ENCODE measurements around the gene RAB31.

The RAB31 gene

DNA sequence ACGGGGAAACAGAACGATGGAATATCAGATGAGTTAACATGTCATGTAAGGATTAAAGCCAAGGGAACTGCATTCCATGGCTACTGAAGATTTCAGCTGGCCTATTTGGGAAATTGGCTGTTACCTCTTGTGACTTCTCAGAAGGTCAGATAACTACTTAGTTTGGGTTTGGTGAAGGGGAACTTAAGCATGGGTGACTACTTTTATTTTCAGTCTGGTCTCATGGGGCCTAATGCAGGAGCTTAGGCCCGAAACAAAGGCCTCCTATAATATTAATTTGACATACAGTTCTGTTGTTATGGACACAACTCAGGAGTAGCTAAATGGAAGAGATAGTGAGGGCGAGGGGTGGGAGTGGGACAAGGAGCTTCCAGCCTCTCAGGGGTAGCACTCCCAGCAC is 133.7 kb downstream of the RAB31 start:
- TF ChIP-seq, protein P1, sequence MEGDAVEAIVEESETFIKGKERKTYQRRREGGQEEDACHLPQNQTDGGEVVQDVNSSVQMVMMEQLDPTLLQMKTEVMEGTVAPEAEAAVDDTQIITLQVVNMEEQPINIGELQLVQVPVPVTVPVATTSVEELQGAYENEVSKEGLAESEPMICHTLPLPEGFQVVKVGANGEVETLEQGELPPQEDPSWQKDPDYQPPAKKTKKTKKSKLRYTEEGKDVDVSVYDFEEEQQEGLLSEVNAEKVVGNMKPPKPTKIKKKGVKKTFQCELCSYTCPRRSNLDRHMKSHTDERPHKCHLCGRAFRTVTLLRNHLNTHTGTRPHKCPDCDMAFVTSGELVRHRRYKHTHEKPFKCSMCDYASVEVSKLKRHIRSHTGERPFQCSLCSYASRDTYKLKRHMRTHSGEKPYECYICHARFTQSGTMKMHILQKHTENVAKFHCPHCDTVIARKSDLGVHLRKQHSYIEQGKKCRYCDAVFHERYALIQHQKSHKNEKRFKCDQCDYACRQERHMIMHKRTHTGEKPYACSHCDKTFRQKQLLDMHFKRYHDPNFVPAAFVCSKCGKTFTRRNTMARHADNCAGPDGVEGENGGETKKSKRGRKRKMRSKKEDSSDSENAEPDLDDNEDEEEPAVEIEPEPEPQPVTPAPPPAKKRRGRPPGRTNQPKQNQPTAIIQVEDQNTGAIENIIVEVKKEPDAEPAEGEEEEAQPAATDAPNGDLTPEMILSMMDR (IDR thresholded peaks at IDR 0.05; ENCODE audit: low read depth, low read length): no peak
- no peak overlapping the region for H3K4me3 ChIP-seq (ENCODE audit: low read depth, low read length)

DNA sequence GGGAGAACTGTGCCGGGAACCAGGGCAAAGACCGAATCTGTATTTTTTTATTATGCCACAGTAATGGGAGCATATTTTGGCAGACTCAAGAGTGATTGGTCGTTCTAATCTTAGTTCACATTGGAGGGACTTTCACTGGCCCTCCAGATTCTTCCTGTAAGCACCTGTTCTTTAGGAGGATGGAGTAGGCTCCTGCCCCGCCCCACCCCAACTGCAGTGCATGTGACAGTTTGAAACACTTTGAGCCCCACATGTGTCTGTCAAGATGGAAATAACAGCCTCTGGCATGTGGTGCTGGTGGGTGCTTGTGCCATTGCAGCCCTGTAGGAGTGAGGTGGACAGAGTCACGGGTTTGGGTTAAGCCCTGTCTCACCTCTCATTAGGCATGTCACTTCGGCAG is 134.3 kb downstream of the RAB31 start:
- H3K4me3 ChIP-seq (ENCODE audit: low read depth, low read length): no peak overlapping the region
- TF ChIP-seq, protein P1 (IDR thresholded peaks at IDR 0.05; ENCODE audit: low read depth, low read length): no peak

DNA sequence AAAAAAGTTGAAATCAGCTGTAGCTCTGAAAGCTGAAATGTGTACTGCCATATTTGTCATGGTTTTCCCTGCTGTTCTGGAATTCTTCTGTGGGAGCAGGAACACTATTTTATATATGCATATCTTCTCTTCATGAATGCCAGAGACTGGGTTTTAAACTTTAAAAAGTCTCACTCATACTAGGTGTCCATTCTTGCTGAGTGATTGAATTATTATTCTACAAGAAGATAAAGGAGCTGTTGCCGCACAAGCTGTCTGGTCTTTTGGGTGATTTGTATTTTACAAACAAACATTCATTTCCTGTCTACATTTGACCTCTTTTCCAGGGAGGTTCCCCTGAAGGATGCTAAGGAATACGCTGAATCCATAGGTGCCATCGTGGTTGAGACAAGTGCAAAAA is 137.2 kb downstream of the RAB31 start:
- no peak overlapping the region for H3K4me3 ChIP-seq (ENCODE audit: low read depth, low read length)
- TF ChIP-seq, protein P1 (IDR thresholded peaks at IDR 0.05; ENCODE audit: low read depth, low read length): no peak

DNA sequence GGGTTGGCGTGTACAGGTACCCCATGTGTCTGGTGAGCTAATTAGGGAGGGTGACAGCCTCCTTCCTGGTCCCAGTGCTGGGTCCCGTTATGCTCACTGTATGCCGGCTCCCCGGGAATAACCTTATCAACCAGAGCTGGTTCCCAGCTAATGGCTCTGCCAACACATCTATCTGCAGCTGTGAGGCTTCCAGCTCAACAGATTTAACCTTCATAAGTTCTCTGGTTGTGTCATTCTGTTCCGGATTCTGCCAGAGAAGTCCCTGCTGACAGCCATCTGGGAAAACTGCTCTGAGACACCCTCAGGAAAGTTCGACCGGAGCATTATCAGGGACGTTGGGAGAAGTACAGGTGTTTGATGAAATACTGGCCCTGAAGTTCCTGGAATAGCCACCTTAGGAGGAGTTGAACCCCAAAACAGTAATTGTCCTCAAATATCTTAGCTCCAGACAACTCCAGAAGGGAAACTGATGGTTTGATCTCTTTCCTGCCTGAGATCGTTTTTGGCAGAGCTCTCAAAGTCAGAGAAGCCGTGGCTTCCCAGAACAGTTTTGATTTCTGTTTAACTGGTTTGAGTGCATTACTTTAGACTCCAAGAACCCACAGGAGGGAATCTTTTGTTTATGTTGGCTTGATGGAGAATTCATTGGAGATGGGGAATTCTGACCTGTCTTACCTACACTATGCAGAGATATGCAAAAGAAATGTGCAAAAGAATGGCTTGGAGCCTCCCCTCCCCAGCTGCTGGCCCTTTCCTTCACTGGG is 138.2 kb downstream of the RAB31 start:
- no peak overlapping the region for H3K4me3 ChIP-seq (ENCODE audit: low read depth, low read length)
- TF ChIP-seq, protein P1 (IDR thresholded peaks at IDR 0.05; ENCODE audit: low read depth, low read length): no peak

DNA sequence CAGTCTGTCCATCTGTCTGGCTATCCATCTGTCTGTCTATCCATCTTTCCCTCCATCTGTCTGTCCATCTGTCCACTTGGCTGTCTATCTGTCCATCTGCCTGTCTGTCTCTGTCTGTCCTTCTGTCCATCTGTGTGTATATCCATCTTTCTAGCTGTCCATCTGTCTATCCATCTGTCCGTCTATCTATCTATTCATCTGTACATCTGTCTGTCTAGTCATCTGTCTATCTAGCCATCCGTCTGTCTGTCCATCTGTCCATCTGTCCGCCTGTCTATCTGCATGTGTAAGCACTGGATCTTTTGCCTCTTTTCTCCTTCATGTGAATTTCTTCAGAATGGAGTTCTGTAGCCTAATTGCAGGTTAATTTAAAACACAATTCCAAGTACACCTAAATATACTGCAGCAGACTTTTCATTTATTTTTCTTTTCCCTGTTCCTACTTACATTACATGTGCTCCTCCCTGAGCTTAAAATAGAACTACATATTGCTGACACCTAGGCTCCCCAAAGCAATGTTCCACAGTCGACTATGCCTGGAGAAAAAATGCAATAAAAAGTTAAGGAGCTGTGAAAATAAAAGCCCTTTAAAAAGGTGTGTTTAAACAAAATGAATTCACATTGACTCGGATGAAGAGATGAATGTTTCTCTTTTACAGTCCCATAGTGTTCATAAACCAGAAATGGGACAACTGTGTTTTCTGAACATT is 140.2 kb downstream of the RAB31 start:
- TF ChIP-seq, protein P1 (IDR thresholded peaks at IDR 0.05; ENCODE audit: low read depth, low read length): no peak

DNA sequence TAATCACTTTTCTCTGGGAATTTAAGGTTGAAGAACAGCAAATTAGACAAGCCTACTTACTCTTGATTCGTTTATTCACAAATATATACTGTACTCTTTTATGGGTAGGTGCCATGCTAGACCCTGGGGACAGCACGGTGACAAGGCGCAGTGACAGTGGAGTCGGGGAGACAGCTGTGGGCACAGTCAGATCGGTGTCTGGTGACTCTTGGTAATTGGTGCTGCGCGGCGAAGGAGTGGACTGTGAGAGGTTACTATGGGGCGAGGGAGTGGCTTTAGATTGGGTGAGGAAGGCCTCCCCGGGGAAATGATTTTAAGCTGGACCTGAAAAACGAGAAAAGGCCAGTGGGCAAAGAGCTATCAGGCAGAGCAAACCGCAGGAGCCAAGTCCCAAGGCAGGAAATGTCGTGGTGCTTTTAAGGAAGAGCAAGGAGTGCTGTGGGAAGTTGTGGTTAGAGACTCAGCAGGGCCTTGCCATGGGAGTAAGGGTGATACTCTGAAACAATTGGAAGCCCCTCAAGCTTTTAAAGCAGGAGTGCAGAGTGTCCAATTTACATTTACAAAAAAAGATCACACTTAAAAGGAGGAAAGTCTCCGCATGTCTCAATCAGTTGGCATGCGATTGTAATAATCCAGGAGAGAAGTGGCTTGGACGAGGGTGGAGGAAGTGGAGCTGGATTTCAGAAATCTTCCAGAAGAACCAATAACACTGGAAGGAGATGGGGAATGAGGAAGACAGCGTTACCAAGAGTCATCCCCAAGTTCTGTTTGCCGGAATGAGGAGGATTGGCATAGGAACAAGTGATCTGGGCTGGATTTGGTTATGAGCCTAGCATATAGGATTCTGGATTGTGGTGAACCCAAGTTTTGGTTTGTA is 141.5 kb downstream of the RAB31 start:
- H3K4me3 ChIP-seq (ENCODE audit: low read depth, low read length): no peak overlapping the region
- TF ChIP-seq, protein P1 (IDR thresholded peaks at IDR 0.05; ENCODE audit: low read depth, low read length): no peak

More for the DNA sequence above, 140.2 kb downstream of the RAB31 start:
- no peak overlapping the region for H3K4me3 ChIP-seq (ENCODE audit: low read depth, low read length)

Measured in WI38 (cell line).